B cell (primary cell): Measurements from ENCODE around the gene RERGL. TPM values are rescaled to one million over a fixed set of nuclear protein-coding genes. Genes with fewer than 3 reads are reported as not detected.

ENCODE experiments used
- ATAC-seq: fragments of 200-7000 bp; cut with Tn5 transposase; one replicate; pipeline ENCODE4 v1.10.0; 2021; ENCODE audit warnings: low read depth, mild to moderate bottlenecking, moderate number of reproducible peaks, moderate library complexity
- CTCF ChIA-PET: fragments of 350-600 bp; sonication (Branson Sonifier 250); formaldehyde crosslinking; loops from one replicate; lab custom pipeline; 2021; ENCODE audit warnings: antibody characterized with exemption, inconsistent platforms; lab: Charles Lee
- POLR2A ChIA-PET: fragments of 350-600 bp; sonication (Branson Sonifier 250); formaldehyde crosslinking; loops from one replicate; lab custom pipeline; 2021; ENCODE audit warnings: antibody characterized with exemption; lab: Charles Lee
- DNase-seq: peaks from one replicate; pipeline ENCODE4 v3.0.0; 2013
- H2AFZ ChIP-seq: 2 replicates; pipeline ENCODE4 v1.6.1; 2012; ENCODE audit warnings: mild to moderate bottlenecking, low read depth, low read length; ENCODE audit not compliant: insufficient read depth, poor library complexity, severe bottlenecking
- H3K27ac ChIP-seq, 2 donors: 1 replicate in 1 of 2; 2 replicates in 1 of 2; pipeline ENCODE4 v1.5.1; 2012 to 2013; ENCODE audit warnings: low read length in 2 of 2, mild to moderate bottlenecking in 2 of 2, moderate library complexity in 1 of 2
- H3K27me3 ChIP-seq, 4 experiments: fragments of 200-600 bp in 1 of 4; sonication (generic) in 1 of 4; replicated peaks in 1 of 4; 1 replicate in 2 of 4; 2 replicates in 2 of 4; pipeline versions ENCODE4 v1.6.1 to v1.7.0; 2013 to 2016; ENCODE audit warnings: low read length in 3 of 4, mild to moderate bottlenecking in 2 of 4, mixed read lengths in 1 of 4, moderate library complexity in 1 of 4; ENCODE audit not compliant: insufficient read depth in 4 of 4, control insufficient read depth in 3 of 4; ENCODE audit errors: control extremely low read depth in 1 of 4
- H3K36me3 ChIP-seq, 2 experiments: replicated peaks in 1 of 2; 1 replicate in 1 of 2; 2 replicates in 1 of 2; pipeline versions ENCODE4 v1.6.1 to v1.7.1; 2013; ENCODE audit warnings: low read length in 1 of 2; ENCODE audit not compliant: insufficient read depth in 2 of 2, control insufficient read depth in 1 of 2; ENCODE audit errors: control extremely low read depth in 1 of 2, extremely low read depth in 1 of 2
- H3K4me1 ChIP-seq, 2 donors: fragments of 200-600 bp in 1 of 2; sonication (generic) in 1 of 2; 1 replicate in 1 of 2; 2 replicates in 1 of 2; pipeline versions ENCODE4 v1.5.1 to v1.6.1; 2013 to 2017; ENCODE audit warnings: low read length in 2 of 2; ENCODE audit not compliant: control insufficient read depth in 2 of 2, insufficient read depth in 2 of 2
- H3K4me2 ChIP-seq: replicated peaks from 2 replicates; pipeline ENCODE3; 2012; ENCODE audit warnings: mild to moderate bottlenecking, low read depth, low read length; ENCODE audit not compliant: poor library complexity, severe bottlenecking
- H3K4me3 ChIP-seq, 5 experiments: fragments of 200-600 bp in 1 of 5; sonication (generic) in 1 of 5; 1 replicate in 3 of 5; 2 replicates in 2 of 5; pipeline versions ENCODE4 v1.5.1 to v1.7.0; 2011 to 2016; ENCODE audit warnings: low read length in 4 of 5, mild to moderate bottlenecking in 4 of 5, low read depth in 2 of 5, control low read depth in 1 of 5, moderate library complexity in 1 of 5; ENCODE audit not compliant: insufficient read depth in 1 of 5; ENCODE audit errors: control extremely low read depth in 1 of 5, extremely low read depth in 1 of 5
- H3K79me2 ChIP-seq: fragments of 200-600 bp; sonication (generic); one replicate; pipeline ENCODE4 v1.6.0; 2016; ENCODE audit warnings: low read length; ENCODE audit not compliant: control insufficient read depth, insufficient read depth
- H3K9ac ChIP-seq: fragments of 200-600 bp; sonication (generic); 2 replicates; pipeline ENCODE4 v1.6.1; 2017; ENCODE audit warnings: mild to moderate bottlenecking, low read length, moderate library complexity
- H3K9me3 ChIP-seq, 3 donors: one replicate each; pipeline versions ENCODE4 v1.6.1 to v1.7.1; 2013; ENCODE audit warnings: low read length in 2 of 3; ENCODE audit not compliant: control insufficient read depth in 2 of 3, insufficient read depth in 1 of 3; ENCODE audit errors: control extremely low read depth in 1 of 3
- H4K20me1 ChIP-seq: 2 replicates; pipeline ENCODE4 v1.6.0; 2012; ENCODE audit warnings: mild to moderate bottlenecking, low read length; ENCODE audit not compliant: insufficient read depth, control insufficient read depth, poor library complexity, severe bottlenecking
- H3K27ac Mint-ChIP-seq: one replicate; pipeline ENCODE4 v1.8.0; 2021; ENCODE audit warnings: mixed read lengths
- H3K27me3 Mint-ChIP-seq: one replicate; pipeline ENCODE4 v1.8.0; 2021; ENCODE audit warnings: mixed read lengths
- H3K4me1 Mint-ChIP-seq: one replicate; pipeline ENCODE4 v1.8.0; 2021; ENCODE audit warnings: mixed read lengths
- H3K4me3 Mint-ChIP-seq: one replicate; pipeline ENCODE4 v1.8.0; 2021; ENCODE audit warnings: mixed read lengths
- H3K9me3 Mint-ChIP-seq: one replicate; pipeline ENCODE4 v1.8.0; 2022; ENCODE audit warnings: mixed read lengths; ENCODE audit not compliant: insufficient read depth
- CTCF ChIP-seq: fragments of 200-600 bp; IDR thresholded peaks from one replicate; pipeline ENCODE4 v1.8.0; 2022; ENCODE audit warnings: antibody characterized with exemption, mild to moderate bottlenecking
- EZH2 ChIP-seq: IDR thresholded peaks from 2 replicates; pipeline ENCODE4 v1.6.1; 2012; ENCODE audit warnings: borderline replicate concordance, low read depth, mild to moderate bottlenecking, moderate library complexity, low read length; ENCODE audit not compliant: insufficient read depth, poor library complexity, severe bottlenecking
- WGBS: methylation state at CpG from one replicate; pipeline ENCODE4 v1.1.5; 2013; ENCODE audit warnings: missing lambda C conversion rate; ENCODE audit not compliant: insufficient coverage; 5-methylcytosine and 5-hydroxymethylcytosine counted together
- intact Hi-C: fragments of 100-400 bp; cut with micrococcal nuclease; formaldehyde crosslinking; loops from one replicate; pipeline ENCODE4 v1.10.0; 2022
- polyA plus RNA-seq: library from polyadenylated mRNA; depleted of rRNA; stranded (reverse); fragments of >200 nt; gene quantifications from 2 replicates; pipeline ENCODE4 v1.2.3, GENCODE V29; 2012
- total RNA-seq, 2 donors: library from RNA; stranded (reverse); fragments of 120-200 nt in 1 of 2; gene quantifications; 1 replicate in 1 of 2; 2 replicates in 1 of 2; pipeline versions ENCODE4 v1.2.3 to v1.2.4, GENCODE V29; 2013 to 2022

The RERGL gene
- total and polyA plus RNA-seq, 2 donors (not counting 1 experiment from before 2014, with no cell fraction given) = not detected

DNA sequence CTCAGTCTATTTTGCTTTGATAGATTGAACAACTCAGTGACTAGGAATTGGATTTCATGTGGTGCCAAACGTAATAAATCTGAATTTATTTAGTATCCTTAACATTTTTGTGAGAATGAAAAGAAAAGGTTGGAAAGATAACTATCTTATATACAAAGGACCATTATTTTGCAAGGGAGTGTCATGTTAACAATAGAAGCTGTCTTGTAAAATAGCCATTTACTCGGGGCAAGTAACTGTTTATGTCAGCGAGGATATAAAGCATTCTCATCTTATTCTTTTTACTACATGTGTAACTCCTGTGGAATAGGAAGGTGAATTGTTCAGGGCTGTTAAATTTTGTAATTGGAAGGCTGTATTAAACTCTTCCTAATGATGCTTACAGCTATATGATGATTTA, 5.9 kb downstream of the RERGL start:
- no peak overlapping the region for H3K4me2 ChIP-seq

More for the DNA sequence above, 5.9 kb downstream of the RERGL start:
- intact Hi-C loops = no loop called here
- Histone ChIP-seq H3K9me3 (no peaks in the 10 kb centered on the region), H2AFZ (no peak overlapping the region), H3K27ac (no peak overlapping the region), H3K9ac (no peak overlapping the region), H4K20me1 (no peaks in the 10 kb centered on the region), H3K4me1 (no peaks in the 10 kb centered on the region), H3K36me3 (no peaks in the 10 kb centered on the region), H3K4me3 (no peak overlapping the region), H3K27me3 (no peaks in the 10 kb centered on the region), H3K79me2 (no peaks in the 10 kb centered on the region)
- ATAC-seq (no peak), DNase-seq (no peak)
- ChIA-PET CTCF (no interaction called here), POLR2A (no interaction called here)
- peaks cover 1% of the 10 kb centered on the region for H3K9me3 Mint-ChIP-seq
- no peaks in the 10 kb centered on the region for H3K27me3 Mint-ChIP-seq
- no CpG with 5 or more reads among the region's 3 CpGs for WGBS
- H3K4me1 Mint-ChIP-seq = no peaks in the 10 kb centered on the region
- TF ChIP-seq EZH2 (no peak), CTCF (no peak)
- H3K27ac Mint-ChIP-seq = no peak overlapping the region
- no peak overlapping the region for H3K4me3 Mint-ChIP-seq
